ENCODE results near the gene GOLGA7B.

GRCh38 chr10:97842656-97843280 is 6.9 kb upstream of the GOLGA7B start:
- TF ChIP-seq POLR2AphosphoS5 (IDR thresholded peaks at IDR 0.05; ENCODE audit: low read depth, low read length) (0 out of 2 replicates have a peak, but pooled peaks have one; percentile 39), TAF1 (IDR thresholded peaks at IDR 0.05; ENCODE audit: borderline replicate concordance, insufficient read depth, low read length) (no peak), REST (IDR thresholded peaks at IDR 0.05; ENCODE audit: insufficient read depth in 1 of 2, low read depth in 2 of 2, low read length in 2 of 2) (0 out of 4 replicates have a peak, but pooled peaks of 1 of the 2 experiments have one; percentile 20)
